ENCODE results near the gene CMYA5.
A peak's percentile ranks its signal among the peaks of the same experiment; 100 is the strongest.
"Not testable (repeated sequence)": the region's sequence is repeated elsewhere in the genome, so short reads cannot be mapped to it uniquely, and the experiment has no call there.

The CMYA5 gene

GRCh38 chr5:79704553-79704952, 14.9 kb downstream of the CMYA5 start:
- DNase-seq: no peak

GRCh38 chr5:79705632-79706031, 16.0 kb downstream of the CMYA5 start:
- no peak for DNase-seq

GRCh38 chr5:79706317-79706716, 16.7 kb downstream of the CMYA5 start:
- DNase-seq: not testable (repeated sequence)

- DNase-seq: no peak
These were observed 17.9 kb downstream of the CMYA5 start for GRCh38 chr5:79707535-79707934.

GRCh38 chr5:79712741-79713140, 23.1 kb downstream of the CMYA5 start:
- no peak for DNase-seq

GRCh38 chr5:79713727-79714126, 24.1 kb downstream of the CMYA5 start:
- DNase-seq: no peak

- no peak for DNase-seq
These were observed 27.2 kb downstream of the CMYA5 start for GRCh38 chr5:79716839-79717238.

- DNase-seq: no peak
These were observed 30.5 kb downstream of the CMYA5 start for GRCh38 chr5:79720096-79720495.

- DNase-seq: no peak
These were observed 38.1 kb downstream of the CMYA5 start for GRCh38 chr5:79727451-79728355.

- DNase-seq: no peak
These were observed 38.8 kb downstream of the CMYA5 start for GRCh38 chr5:79728396-79728795.

- DNase-seq: no peak
These were observed 40.0 kb downstream of the CMYA5 start for GRCh38 chr5:79729679-79730078.

GRCh38 chr5:79730564-79730963, 40.9 kb downstream of the CMYA5 start:
- no peak for DNase-seq

- no peak for DNase-seq
These were observed 42.1 kb downstream of the CMYA5 start for GRCh38 chr5:79731775-79732174.

GRCh38 chr5:79736528-79737514, 47.2 kb downstream of the CMYA5 start:
- DNase-seq: no peak

- peak; percentile 19 for DNase-seq
These were observed 48.7 kb downstream of the CMYA5 start for GRCh38 chr5:79738349-79738748.

- no peak for DNase-seq
These were observed 53.0 kb downstream of the CMYA5 start for GRCh38 chr5:79742549-79743136.

- DNase-seq: no peak
These were observed 54.4 kb downstream of the CMYA5 start for GRCh38 chr5:79743846-79744605.

- no peak for DNase-seq
These were observed 55.6 kb downstream of the CMYA5 start for GRCh38 chr5:79745255-79745654.

GRCh38 chr5:79746642-79747569, 57.3 kb downstream of the CMYA5 start:
- no peak for DNase-seq

GRCh38 chr5:79750611-79751510, 61.2 kb downstream of the CMYA5 start:
- DNase-seq: no peak

Measured in suppressor macrophage treated with lipopolysaccharide for 4 hours (primary cell).